Epithelial cell of prostate (primary cell): ENCODE data around the gene ARL11.
"Not testable (repeated sequence)": the region's sequence is repeated elsewhere in the genome, so short reads cannot be mapped to it uniquely, and the experiment has no call there.

Source experiments
- DNase-seq: peaks from one replicate; pipeline ENCODE4 v3.0.0-alpha.2; 2011; ENCODE audit warnings: low read depth, low spot score
- H3K27ac ChIP-seq: fragments of 450-650 bp; 2 replicates; pipeline ENCODE4 v1.5.1; 2017; ENCODE audit warnings: mild to moderate bottlenecking

The ARL11 gene

GRCh38 chr13:49627831-49628652 is at the start of gene ARL11:
ARL11 (plus strand) TSS chr13:49628507; CDS start chr13:49630448, 1,941 bp downstream.
- no peak for DNase-seq
- H3K27ac ChIP-seq, result no peak within 1 kb of the TSS

GRCh38 chr13:49579501-49579900 is 48.8 kb upstream of the ARL11 start:
- no peak for DNase-seq
- no peak overlapping the region for H3K27ac ChIP-seq

- DNase-seq, result no peak
- no peak overlapping the region for H3K27ac ChIP-seq
Measured at GRCh38 chr13:49580980-49581680, 47.2 kb upstream of the ARL11 start.

- H3K27ac ChIP-seq, result peak overlapping the region; percentile 93
- DNase-seq, result no peak
Measured at GRCh38 chr13:49584771-49585182, 43.5 kb upstream of the ARL11 start.

- peak within 1 kb of the TSS; percentile 93 for H3K27ac ChIP-seq
- DNase-seq, result no peak
Measured at GRCh38 chr13:49585220-49586157, 42.8 kb upstream of the ARL11 start, which contains the start of gene RCBTB1. RCBTB1 (minus strand) TSS chr13:49585558; CDS start chr13:49567279, 18,279 bp downstream.

- DNase-seq, result no peak
- peak overlapping the region; percentile 93 for H3K27ac ChIP-seq
Measured at GRCh38 chr13:49586717-49587116, 41.6 kb upstream of the ARL11 start.

GRCh38 chr13:49587311-49587847 is 40.9 kb upstream of the ARL11 start:
- DNase-seq, result peak; percentile 60
- peak overlapping the region; percentile 93 for H3K27ac ChIP-seq

GRCh38 chr13:49590714-49591113 is 37.6 kb upstream of the ARL11 start:
- DNase-seq, H3K27ac ChIP-seq: not testable (repeated sequence)

GRCh38 chr13:49593876-49594275 is 34.4 kb upstream of the ARL11 start:
- not testable (repeated sequence) for H3K27ac ChIP-seq, DNase-seq

- H3K27ac ChIP-seq, result no peak overlapping the region
- DNase-seq, result no peak
Measured at GRCh38 chr13:49594576-49594975, 33.7 kb upstream of the ARL11 start.

GRCh38 chr13:49596221-49596620 is 32.1 kb upstream of the ARL11 start:
- no peak for DNase-seq
- H3K27ac ChIP-seq, result no peak overlapping the region

GRCh38 chr13:49597043-49597641 is 31.2 kb upstream of the ARL11 start:
- DNase-seq, result no peak
- H3K27ac ChIP-seq, result no peak overlapping the region

- H3K27ac ChIP-seq, result peak overlapping the region; percentile 71
- DNase-seq, result no peak
Measured at GRCh38 chr13:49602005-49602404, 26.3 kb upstream of the ARL11 start.

GRCh38 chr13:49602615-49603014 is 25.7 kb upstream of the ARL11 start:
- DNase-seq, result peak; percentile 70

GRCh38 chr13:49604570-49604969 is 23.7 kb upstream of the ARL11 start:
- no peak for DNase-seq

More at GRCh38 chr13:49602615-49603014, 25.7 kb upstream of the ARL11 start:
- peak overlapping the region; percentile 71 for H3K27ac ChIP-seq

GRCh38 chr13:49606747-49607648 is 21.3 kb upstream of the ARL11 start:
- peak; percentile 48 for DNase-seq
- no peak overlapping the region for H3K27ac ChIP-seq

More at GRCh38 chr13:49604570-49604969, 23.7 kb upstream of the ARL11 start:
- no peak overlapping the region for H3K27ac ChIP-seq

- H3K27ac ChIP-seq, result no peak overlapping the region
- no peak for DNase-seq
Measured at GRCh38 chr13:49607761-49608160, 20.5 kb upstream of the ARL11 start.

GRCh38 chr13:49608651-49609331 is 19.5 kb upstream of the ARL11 start:
- DNase-seq, result no peak
- no peak overlapping the region for H3K27ac ChIP-seq
